Testis (tissue), 3 donors: ENCODE data around the gene ALG12. TPM values are rescaled to one million over a fixed set of nuclear protein-coding genes. Genes with fewer than 3 reads are reported as not detected.

Source experiments
- DNase-seq: peaks from one replicate; pipeline ENCODE4 v3.0.0-alpha.2; 2019
- H3K27ac ChIP-seq, 2 donors: fragments of 200-600 bp; sonication (generic); one replicate each; pipeline ENCODE4 v1.5.1; 2019
- H3K27me3 ChIP-seq: fragments of 200-600 bp; sonication (generic); one replicate; pipeline ENCODE4 v1.5.1; 2019
- H3K36me3 ChIP-seq: fragments of 200-600 bp; sonication (generic); one replicate; pipeline ENCODE4 v1.5.1; 2017; ENCODE audit warnings: low read depth; ENCODE audit errors: missing control alignments
- H3K4me1 ChIP-seq: fragments of 200-600 bp; sonication (generic); one replicate; pipeline ENCODE4 v1.5.1; 2019
- H3K4me3 ChIP-seq, 2 donors: fragments of 200-600 bp; sonication (generic); one replicate each; pipeline ENCODE4 v1.5.1; 2017 to 2019
- H3K9me3 ChIP-seq: fragments of 200-600 bp; sonication (generic); one replicate; pipeline ENCODE4 v1.5.1; 2017
- POLR2A ChIP-seq: fragments of 450-650 bp; IDR thresholded peaks from one replicate; pipeline ENCODE4 v1.6.1; 2017; ENCODE audit warnings: antibody characterized with exemption, mild to moderate bottlenecking, moderate library complexity
- WGBS, 2 donors: methylation state at CpG; one replicate each; pipeline ENCODE4 v1.1.5; 2018; 5-methylcytosine and 5-hydroxymethylcytosine counted together
- intact Hi-C: fragments of 100-400 bp; cut with DNase I; formaldehyde crosslinking; loops from one replicate; pipeline ENCODE4 v1.15.1; 2023; ENCODE audit warnings: low total_unique reads
- polyA plus RNA-seq: library from polyadenylated mRNA; stranded (reverse); fragments of 350-450 nt; fragmentation: Illumina TruSeq; extraction: RNeasy Lipid Tissue Mini Kit (QIAGEN cat#74804); gene quantifications from one replicate; pipeline ENCODE4 v1.2.3, GENCODE V29; 2014; ENCODE audit warnings: low read depth, low replicate concordance; ENCODE audit not compliant: insufficient read depth
- total RNA-seq, 2 donors: library from RNA; depleted of rRNA; stranded (reverse); fragments of >200 nt; gene quantifications; one replicate each; pipeline ENCODE4 v1.2.3, GENCODE V29; 2016
- TF ChIP-seq, protein P1 (sequence below), 3 experiments: fragments of 450-650 bp in 2 of 3; fragments of 200-600 bp in 1 of 3; sonication (generic) in 1 of 3; IDR thresholded peaks; one replicate each; pipeline ENCODE4 v1.5.1; 2016 to 2019; ENCODE audit warnings: antibody characterized with exemption in 3 of 3, mild to moderate bottlenecking in 2 of 3, moderate library complexity in 1 of 3

Gene ALG12
- total and polyA plus RNA-seq, 3 donors from 2014 or later, result 10.6 to 18.3 (median 11.9) TPM

- WGBS, 2 donors, result 13% methylated on average over 21 of the region's 21 CpGs; no CpG with 5 or more reads in 1 of the 2 donors
- TF ChIP-seq POLR2A, result no peak
- TF ChIP-seq, protein P1, sequence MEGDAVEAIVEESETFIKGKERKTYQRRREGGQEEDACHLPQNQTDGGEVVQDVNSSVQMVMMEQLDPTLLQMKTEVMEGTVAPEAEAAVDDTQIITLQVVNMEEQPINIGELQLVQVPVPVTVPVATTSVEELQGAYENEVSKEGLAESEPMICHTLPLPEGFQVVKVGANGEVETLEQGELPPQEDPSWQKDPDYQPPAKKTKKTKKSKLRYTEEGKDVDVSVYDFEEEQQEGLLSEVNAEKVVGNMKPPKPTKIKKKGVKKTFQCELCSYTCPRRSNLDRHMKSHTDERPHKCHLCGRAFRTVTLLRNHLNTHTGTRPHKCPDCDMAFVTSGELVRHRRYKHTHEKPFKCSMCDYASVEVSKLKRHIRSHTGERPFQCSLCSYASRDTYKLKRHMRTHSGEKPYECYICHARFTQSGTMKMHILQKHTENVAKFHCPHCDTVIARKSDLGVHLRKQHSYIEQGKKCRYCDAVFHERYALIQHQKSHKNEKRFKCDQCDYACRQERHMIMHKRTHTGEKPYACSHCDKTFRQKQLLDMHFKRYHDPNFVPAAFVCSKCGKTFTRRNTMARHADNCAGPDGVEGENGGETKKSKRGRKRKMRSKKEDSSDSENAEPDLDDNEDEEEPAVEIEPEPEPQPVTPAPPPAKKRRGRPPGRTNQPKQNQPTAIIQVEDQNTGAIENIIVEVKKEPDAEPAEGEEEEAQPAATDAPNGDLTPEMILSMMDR (IDR thresholded peaks at IDR 0.05), result peak in 1 of 3 experiments; percentile 6
- intact Hi-C loops, result no loop called here
These were observed 41.5 kb upstream of the ALG12 start for GRCh38 chr22:49959782-49960158.

GRCh38 chr22:49958931-49959781, 40.9 kb upstream of the ALG12 start:
- no peak for DNase-seq

More at GRCh38 chr22:49959782-49960158, 41.5 kb upstream of the ALG12 start:
- Histone ChIP-seq H3K36me3 (no peaks in the 10 kb centered on the region), H3K4me1 (peaks cover 24% of the 10 kb centered on the region), H3K9me3 (no peaks in the 10 kb centered on the region), H3K27me3 (no peaks in the 10 kb centered on the region), H3K27ac (peak overlapping the region; percentile 74 to 95), H3K4me3 (peak overlapping the region; percentile 63 to 89)
- no peak for DNase-seq

DNA sequence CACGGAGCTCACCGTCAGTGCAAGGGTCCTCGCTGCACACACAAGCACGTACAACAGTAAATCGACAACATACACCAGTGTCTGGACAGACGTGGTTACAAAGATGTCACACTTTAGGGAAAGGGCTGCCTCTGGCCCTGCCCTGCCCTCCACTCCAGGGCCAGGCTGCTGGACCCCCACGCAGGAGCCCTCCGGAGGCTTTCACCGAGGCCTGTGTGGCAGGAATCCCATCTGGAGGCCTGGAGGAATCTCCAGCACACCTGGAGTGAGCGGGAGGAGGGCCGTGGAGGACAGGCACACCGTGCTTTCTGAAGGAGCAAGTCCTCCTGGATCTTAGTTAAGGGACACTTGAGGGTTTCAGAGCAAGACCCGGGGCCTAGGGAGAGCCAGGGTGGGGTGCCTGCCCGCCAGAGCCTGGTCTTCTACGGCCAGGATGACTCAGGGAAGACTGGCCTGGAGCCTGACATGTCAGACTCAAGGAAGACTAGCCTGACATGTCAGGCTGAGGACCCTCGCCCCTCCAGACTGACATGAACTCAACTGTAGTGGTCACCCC, 40.2 kb upstream of the ALG12 start:
- H3K27me3 ChIP-seq, result no peaks in the 10 kb centered on the region
- WGBS, 2 donors, result 83 to 91% methylated on average over 8 to 16 of the region's 16 CpGs
- H3K27ac ChIP-seq, result no peak overlapping the region
- H3K4me3 ChIP-seq, result no peak overlapping the region
- TF ChIP-seq POLR2A, result no peak
- TF ChIP-seq, protein P1 (IDR thresholded peaks at IDR 0.05), result no peak
- DNase-seq, result no peak
- peaks cover 12% of the 10 kb centered on the region for H3K4me1 ChIP-seq
- no peaks in the 10 kb centered on the region for H3K36me3 ChIP-seq
- intact Hi-C loops, result no loop called here
- H3K9me3 ChIP-seq, result no peaks in the 10 kb centered on the region

More at GRCh38 chr22:49958931-49959781, 40.9 kb upstream of the ALG12 start:
- Histone ChIP-seq H3K36me3 (no peaks in the 10 kb centered on the region), H3K4me1 (peaks cover 18% of the 10 kb centered on the region), H3K9me3 (no peaks in the 10 kb centered on the region), H3K27me3 (no peaks in the 10 kb centered on the region), H3K27ac (peak overlapping the region in 1 of 2 donors; percentile 95), H3K4me3 (peak overlapping the region; percentile 63 to 89)
- no peak for TF ChIP-seq POLR2A
- TF ChIP-seq, protein P1 (IDR thresholded peaks at IDR 0.05), result no peak
- intact Hi-C loops, result no loop called here
- whole genome bisulfite sequencing, 2 donors, result 76 to 78% methylated on average over 23 to 29 of the region's 29 CpGs

DNA sequence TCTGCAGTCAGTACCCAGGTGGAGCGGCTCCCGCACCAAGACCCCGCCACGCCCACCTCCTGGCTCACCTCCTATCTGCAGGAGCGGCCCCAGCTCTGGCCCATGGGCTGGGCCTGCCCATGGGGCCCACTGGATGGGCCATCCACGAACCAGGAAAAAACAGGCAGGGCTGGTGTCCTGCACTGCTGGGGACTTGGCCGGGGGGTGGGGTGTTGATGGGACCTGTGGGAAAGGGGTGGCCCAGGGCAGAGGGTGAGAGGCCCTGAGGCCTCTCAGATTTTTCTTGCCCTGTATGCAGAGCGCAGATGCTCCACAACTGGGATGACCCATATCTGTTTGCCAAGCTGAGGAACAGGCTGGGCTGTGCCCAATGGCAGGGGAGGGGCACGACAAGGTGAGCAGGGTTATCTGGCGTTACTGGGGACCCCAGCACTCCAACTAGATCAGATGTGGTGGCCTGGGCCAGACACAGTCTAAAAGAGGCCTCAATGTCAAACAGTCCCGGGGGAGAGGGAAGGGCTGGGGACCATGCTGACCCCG, 39.7 kb upstream of the ALG12 start:
- intact Hi-C loops, result no loop called here
- 79 to 90% methylated on average over 3 to 12 of the region's 12 CpGs for WGBS, 2 donors
- no peaks in the 10 kb centered on the region for H3K27me3 ChIP-seq
- no peak overlapping the region for H3K27ac ChIP-seq
- no peaks in the 10 kb centered on the region for H3K9me3 ChIP-seq
- DNase-seq, result no peak
- no peak for TF ChIP-seq POLR2A
- TF ChIP-seq, protein P1 (IDR thresholded peaks at IDR 0.05), result no peak
- no peaks in the 10 kb centered on the region for H3K36me3 ChIP-seq
- peaks cover 7% of the 10 kb centered on the region for H3K4me1 ChIP-seq
- H3K4me3 ChIP-seq, result no peak overlapping the region
